ENCODE measurements around the gene DCAF8.
"Not testable (repeated sequence)": the region's sequence is repeated elsewhere in the genome, so short reads cannot be mapped to it uniquely, and the experiment has no call there.

DCAF8 gene

DNA sequence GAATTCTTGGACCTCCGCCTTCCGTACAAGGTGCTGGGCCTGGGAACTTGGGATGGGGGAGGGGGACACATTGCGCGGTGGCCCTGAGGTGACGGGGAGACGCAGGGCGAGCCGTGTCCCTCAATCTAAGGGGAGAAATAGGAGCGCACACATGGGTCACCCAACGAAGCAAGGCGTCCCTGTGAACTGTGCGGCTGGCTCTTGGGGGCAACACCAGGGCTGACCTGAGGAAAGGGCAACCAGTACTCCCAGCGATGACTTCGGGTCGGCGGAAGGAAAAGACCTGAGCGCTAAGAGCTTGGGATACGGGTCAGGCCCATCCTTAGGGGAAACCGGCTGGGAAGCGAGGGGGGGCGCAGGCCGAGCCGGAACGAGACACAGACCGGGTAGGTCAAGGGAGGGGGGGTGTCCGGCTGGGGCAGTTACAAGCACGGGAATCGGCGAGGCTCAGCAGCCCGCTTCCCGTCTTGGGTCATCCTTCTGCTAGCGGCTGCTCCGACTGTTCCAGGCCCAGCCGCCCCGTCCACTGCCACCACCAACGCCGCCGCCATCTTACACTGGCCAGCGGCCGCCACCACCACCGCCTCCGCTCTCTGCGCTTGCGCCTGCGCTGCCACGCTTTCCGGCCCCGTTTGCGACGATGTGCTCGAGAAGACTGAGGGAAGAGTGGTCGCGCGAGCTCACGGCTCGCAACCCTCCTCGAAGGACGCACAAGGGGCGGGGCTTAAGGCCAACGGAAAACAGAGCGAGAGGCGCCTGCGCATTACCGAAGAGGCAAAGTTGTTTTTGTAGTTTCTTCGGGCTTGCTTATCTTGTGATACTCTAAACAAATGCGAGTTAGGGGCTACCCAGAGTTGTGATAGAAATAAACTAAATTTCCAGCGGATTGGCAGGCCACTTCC, at the start of gene DCAF8:
TSS of gene DCAF8 (minus strand) at position 657 of the 902 bp plus-strand sequence. CDS start 18,541 bp downstream, outside the sequence.
- DNase-seq: peak; percentile 99

DNA sequence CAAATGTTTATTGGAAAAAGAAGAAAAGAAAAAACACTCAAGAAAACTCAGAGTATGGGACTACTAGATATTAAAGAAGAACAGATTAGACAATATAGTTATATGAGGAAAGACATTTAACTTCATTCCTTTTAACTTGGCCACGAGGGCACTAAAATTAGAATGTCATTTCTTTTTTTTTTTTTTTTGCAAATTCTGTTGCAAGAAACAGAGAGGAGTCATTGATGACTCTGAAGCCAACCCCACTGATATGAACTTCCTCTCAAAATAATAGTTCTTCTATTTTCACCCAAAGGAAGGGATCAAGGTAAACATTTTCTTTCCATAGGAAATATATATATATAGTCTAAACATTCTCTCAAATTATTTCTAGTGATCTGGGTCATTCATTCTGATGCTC, 47.2 kb upstream of the DCAF8 start:
- DNase-seq: no peak

DNA sequence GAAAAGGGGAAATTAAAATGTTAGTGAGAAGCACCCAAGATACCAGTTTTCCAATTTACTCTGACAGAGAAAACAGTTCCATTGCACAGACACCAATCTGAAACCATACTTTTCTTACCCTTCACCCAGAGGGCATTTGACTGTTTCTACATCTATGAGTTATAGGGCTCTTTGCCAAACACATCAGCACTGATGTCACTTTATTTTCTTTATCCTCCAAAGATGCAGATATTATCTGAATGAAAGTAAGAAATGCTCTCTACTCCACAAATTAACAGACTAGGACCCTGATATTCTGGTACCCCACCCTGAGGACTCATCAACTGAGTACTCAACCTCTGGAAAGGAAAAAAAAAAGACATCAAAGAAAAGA, 46.8 kb upstream of the DCAF8 start:
- no peak for DNase-seq

DNA sequence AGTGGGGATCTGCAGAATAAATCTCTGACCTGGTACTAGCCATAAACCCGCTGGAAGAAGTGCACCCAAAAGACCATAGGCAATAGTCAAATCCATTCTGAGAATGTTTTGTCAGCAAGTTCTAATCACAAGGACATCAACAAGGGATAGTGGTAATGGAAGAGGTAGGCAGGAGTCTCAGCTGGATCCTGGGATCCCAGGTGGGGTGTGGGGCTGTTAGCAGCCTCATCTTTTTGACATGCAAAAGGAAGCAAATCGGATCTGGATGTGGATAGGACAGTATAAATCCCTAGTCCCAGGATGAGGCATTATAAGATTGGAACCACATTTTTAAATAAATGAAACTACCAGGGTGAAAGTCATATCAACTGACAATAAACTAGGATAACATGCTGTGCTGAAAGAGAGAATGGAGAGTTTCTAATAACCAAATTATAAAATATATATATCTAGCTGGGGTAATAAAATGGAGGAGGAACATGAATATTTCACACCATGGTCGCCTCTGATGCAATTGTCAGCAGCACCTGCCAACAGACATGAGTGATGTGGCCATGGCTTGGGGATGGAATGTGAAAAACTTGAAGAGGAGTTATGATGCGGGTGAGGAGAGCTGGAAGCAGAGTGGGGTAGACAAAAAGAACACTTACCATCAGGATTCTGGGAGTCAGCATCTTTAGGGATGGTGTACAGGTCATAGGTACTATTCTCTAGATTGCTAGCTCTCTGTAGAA, 46.3 kb upstream of the DCAF8 start:
- no peak for DNase-seq

DNA sequence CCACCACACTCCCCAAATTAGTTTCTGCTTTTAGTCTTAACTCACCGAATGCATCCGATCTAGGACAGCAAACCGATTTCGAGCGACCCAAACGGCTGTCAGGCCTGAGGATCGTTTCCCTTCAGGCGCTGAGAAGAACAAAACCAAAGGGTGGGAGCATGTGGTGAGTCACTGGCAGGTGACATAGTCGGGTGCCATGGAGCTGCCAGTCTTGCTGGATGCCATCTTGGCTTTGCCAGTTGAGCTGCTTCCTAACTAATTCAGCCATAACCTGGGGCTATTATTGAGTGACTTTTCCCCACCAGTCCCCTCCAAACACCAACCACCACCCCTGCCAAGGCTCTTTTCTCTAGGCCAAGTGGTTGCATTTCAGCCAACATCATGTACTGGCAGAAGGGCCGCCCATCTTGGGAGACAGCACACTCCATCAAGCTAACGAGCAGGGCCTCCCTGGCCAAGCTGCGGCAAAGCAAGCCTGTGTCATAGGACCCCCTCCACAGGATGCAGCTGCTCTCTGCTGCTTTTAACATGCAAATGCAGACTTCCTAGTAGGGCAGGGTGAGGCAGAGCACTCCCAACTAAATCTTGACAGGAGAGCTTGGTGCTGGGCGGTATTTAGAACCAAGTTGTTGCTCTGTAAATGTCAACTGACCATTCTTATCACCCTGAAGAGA, 44.9 kb upstream of the DCAF8 start:
- DNase-seq: no peak

DNA sequence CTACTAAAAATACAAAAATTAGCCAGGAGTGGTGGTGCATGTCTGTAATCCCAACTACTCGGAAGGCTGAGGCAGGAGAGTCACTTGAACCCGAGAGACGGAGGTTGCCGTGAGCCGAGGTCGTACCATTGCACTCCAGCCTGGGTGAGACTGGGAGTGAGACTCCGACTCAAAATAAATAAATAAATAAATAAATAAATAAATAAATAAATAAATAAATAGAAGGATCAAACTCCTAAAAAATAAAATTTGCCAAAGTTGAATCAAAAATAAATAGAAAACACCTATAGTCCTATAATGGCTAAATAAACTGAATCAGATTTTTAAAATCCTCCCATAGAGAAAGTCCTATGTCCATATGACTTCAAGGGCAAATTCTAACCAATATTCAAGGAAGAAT, 37.8 kb upstream of the DCAF8 start:
- no peak for DNase-seq

DNA sequence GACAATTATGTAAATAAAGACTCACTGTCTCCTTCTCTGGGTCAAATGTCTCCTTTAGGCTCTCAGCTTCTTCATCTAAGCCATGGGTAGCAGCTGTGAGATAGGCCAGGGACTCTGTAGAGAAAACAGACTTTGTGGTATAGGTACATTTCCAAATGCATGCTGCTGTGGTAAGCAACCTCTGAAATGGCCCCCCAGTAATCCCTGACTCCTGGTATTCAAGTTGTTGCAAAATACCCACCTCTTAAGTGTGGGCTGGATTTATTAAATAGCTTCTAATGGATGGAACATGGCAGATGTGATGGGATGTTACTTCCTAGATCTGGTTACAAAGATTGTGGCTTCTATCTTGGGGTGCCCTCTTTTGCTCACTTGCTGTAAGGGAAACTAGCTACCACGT, 33.7 kb upstream of the DCAF8 start:
- no peak for DNase-seq

DNA sequence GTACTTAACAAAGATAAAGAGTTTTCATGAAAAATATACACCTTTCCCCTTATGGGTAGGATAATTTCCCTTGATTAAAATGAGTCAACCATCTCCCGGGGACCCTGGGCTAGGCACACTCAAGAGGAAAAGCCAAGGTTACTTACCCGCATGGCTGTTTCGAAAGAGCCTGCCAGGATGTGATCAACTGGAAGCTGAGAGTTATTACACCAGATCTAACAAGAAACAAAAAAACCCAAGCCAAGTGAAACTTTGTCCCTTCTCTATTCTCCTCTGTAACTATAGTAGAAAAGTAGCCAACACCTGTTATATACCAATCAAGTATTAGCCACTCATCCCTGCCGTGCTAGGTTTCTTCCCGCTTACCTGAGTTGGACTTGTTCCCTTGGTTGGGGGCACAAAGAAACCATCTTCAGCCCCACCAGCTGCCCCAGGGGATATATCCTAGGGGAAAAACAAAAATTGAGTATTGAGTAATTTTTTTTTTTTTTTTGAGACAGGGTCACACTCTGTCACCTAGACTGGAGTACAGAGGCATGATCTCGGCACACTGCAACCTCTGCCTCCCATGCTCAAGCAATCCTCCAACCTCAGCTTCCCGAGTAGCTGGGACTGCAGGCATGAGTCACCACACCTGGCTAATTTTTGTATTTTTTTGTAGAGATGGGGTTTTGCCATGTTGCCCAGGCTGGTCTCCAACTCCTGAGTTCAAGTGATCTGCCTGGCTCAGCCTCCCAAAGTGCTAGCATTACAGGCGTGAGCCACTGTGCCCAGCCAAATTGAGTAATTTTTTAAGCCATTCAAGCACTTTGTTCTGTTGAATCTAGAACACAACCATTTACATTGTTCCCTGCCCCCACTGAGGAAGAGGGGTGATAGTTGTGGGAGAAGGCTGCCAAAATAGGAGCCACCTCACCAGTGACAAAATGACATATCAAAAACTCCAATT, 30.9 kb upstream of the DCAF8 start:
- no peak for DNase-seq

DNA sequence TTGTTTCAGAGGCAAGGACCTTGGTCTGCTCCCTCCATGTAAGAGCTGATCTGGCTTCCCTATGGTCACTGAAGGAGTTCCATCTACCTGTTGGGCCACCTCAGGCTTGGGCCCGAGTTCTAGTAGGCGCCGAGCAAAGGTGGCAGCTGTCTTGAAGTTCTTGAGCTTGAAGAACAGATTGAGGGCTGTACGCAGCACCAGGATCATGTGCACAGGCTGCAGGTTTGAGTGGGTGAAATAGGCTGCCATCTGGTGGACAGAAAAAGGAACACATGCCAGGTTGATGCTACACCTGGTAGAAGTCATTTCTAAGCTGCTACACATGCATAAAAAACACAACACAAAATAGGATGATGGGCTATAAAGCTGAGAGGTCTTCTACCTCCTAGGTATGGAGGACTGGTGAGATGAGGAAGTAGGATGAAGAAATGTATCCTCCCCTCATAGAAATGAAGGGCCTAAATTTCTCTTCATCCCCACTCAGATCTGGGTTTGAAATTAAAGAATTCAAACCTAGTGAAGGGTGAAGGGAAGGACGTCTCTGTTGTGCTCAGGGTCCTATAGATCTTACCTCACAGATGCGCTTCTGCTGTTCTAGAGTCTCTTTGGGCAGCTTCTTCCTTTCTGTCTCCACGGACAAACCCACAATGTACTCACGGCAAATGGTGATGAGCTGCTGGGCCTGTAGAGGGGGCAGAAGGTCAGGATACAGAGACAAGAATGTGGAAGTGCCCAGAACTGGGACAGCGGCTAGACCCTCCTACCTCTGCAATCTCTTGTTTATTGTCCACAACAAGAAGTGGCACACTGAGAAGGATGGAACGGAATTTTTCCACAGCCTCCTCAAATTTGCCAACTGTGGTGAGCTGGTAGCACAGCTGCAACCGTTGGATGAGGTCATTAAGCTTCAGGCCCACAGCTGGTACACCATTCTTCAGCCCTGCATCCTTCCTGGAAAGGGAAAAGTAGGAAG, 29.2 kb upstream of the DCAF8 start:
- DNase-seq: peak; percentile 72

DNA sequence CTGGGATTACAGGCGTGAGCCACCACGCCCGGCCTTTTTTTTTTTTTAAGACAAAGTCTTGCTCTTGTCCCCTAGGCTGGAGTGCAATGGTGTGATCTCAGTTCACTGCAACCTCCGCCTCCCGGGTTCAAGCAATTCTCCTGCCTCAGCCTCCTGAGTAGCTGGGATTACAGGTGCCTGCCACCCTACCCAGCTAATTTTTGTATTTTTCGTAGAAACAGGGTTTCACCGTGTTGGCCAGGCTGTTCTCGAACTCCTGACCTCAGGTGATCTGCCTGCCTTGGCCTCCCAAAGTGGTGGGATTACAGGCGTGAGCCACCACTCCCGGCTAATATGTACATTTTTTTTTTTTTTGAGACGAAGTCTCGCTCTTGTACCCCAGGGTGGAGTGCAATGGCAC, 25.4 kb upstream of the DCAF8 start:
- DNase-seq: not testable (repeated sequence)

DNA sequence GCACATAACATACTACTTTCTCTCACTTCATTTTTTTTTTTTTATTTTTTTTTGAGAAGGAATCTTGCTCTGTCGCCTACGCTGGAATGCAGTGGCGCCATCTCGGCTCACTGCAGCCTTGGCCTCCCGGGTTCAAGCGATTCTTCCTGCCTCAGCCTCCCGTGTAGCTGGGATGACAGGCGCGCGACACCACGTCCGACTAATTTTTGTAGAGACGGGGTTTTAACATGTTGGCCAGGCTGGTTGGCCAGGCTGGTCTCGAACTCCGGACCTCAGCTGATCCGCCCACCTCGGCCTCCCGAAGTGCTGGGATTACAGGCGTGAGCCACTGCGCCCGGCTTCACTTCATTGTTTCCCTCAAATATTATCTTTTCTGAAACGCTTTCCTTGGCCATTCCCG, 23.2 kb upstream of the DCAF8 start:
- no peak for DNase-seq

DNA sequence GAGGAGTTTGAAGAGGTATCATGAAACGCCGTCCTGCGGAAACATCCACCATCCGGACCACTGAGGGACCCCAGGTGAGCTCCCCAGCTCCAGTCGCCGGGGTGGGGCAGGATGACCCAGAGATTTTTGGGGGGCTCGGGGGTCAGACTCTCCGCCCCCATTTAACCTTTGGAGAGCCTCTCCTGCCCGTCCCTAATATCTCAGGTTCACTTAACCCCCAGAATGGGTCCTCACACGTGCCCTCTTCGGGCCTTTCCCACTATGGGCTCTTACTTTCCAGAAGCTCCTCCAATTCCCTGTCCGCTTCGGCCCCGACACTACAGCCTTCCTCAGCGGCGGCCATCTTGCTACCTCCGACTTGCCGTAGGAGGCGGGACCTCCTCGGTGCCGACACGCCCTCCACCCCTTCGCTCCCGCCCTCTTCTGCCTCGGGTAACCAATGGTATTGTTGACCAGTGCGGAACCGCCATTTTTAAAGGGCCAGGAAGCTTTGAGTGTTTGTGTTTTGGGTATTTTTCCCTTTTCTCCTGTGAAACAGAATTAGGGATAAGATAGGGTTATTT, 22.5 kb upstream of the DCAF8 start, which contains the start of gene PEX19:
TSS of gene PEX19 (minus strand) at position 352 of the 563 bp plus-strand sequence. CDS start at position 343, 9 bp downstream.
- DNase-seq: peak; percentile 96

DNA sequence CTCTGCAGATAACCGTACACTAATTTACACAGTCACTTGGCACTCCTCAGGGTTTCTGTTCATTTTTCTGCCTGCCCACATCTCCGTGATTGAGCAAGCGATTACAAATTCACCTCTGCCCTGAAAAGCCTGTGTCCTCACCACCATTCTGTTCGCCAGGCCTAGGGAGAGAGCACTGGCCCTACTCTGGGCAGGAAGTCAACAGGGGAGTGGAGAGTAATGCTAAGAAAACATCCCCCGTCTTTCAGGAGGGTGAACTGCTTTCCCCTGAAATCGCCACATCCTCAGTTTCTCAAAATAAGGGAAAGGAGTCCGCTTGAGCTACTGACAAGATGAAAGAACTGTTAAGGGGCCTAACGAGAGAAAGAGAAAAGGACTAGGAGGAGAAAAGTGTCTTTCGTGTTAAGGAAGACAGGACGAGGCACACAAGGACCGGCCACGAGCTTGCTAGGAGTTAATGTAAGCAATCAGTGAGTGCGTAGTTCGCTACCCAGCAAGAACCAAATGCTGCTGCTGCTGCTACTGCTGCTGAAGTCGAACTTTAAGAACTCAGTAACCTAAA, 22.0 kb upstream of the DCAF8 start:
- DNase-seq: peak; percentile 18

DNA sequence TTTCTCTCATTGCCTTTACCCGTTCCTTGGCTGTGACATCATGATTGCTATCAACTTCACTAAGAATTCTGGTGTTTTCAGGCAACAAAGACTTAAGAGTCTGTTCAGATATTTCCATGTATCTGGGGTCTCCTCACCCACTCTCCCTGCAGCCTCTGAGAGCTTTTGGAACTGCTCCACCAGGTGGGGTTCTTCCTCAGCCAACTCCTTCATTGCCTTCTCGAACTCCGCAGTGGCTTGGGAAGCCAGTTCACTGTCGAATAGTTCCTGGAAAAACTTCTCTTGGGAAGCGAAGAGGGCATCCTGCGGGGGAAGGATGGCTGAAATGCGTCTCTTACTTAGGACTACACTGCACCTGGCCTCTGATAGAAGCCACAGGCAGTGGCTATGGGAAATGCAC, 20.5 kb upstream of the DCAF8 start:
- no peak for DNase-seq

DNA sequence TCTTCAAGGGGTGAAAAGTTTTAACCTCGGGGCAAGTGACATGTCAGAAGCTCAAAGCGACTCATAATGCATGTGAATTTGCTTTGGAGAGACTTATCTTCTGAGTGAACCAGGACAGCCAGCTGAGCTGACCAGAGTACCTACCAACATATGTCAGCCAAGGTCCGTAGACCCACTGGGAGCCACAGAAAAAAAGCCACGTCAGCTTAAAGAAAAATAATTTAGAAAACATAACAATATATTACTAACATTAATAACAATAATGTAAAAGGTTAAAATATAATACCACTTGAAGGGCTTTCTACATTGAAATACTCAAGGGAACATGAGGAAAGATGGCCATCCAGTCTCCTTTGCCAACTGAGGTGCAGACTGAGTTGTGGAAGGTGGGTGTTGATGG, 15.6 kb upstream of the DCAF8 start:
- DNase-seq: no peak

DNA sequence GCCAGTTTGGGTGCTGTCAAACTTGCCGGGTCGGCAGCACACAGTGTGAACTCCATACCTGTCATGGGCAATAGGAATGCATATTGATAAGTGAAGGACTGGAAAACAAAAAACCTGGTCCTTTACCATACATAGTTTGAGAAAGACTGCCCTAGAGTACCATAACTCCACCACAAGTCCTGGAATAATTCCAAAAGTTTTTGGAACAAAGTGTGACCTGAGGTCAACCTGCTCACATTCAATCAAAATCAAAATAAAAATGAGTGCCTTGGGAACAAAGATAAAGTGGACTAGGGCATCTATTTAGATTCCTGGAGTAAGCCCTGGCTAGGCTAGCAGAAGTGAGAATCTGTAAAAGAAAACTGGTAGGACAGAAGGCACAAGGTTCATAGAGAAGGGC, 15.0 kb upstream of the DCAF8 start:
- DNase-seq: no peak

DNA sequence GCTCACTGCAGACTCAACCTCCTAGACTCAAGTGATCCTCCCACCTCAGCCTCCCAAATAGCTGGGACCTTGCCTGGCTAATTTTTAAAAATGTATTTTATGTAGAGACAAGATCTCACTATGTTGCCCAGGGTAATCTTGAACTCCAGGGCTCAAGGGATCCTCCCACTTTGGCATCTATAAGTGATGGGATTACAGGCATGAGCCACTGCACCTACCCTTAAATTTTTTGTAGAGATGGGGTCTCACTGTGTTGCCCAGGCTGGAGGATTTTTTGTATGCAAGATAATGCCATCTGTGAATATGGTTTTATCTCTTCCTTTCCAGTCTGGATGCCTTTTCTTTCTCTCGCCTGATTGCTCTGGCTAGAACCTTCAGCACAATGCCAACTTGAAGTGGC, 8.7 kb upstream of the DCAF8 start:
- no peak for DNase-seq

DNA sequence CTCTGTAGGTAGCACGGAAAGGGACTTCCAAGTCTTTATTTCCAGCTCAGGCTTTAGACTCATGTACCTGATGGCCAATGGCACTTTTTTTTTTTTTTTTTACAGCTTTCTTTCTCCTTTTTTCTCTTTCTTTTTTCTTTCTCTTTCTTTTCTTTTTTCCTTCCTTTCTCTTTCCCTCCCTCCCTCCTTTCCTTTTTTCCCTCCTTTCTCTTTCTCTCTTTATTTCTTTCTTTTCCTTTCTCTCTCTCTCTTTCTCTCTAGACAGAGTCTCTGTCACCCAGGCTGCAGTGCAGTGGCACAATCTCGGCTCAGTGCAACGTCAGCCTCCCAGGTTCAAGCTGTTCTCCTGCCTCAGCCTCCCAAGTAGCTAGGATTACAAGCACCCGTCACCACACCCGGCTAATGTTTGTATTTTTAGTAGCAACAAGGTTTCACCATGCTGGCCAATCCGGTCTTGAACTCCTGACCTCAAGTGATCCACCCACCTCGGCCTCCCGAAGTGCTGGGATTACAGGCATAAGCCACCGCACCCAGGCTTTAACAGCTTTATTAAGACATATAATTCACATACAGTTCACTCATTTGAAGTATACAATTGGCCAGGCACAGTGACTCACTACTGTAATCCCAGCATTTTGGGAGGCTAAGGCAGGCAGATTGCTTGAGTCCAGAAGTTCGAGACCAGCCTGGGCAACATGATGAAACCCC, 5.1 kb upstream of the DCAF8 start:
- no peak for DNase-seq

DNA sequence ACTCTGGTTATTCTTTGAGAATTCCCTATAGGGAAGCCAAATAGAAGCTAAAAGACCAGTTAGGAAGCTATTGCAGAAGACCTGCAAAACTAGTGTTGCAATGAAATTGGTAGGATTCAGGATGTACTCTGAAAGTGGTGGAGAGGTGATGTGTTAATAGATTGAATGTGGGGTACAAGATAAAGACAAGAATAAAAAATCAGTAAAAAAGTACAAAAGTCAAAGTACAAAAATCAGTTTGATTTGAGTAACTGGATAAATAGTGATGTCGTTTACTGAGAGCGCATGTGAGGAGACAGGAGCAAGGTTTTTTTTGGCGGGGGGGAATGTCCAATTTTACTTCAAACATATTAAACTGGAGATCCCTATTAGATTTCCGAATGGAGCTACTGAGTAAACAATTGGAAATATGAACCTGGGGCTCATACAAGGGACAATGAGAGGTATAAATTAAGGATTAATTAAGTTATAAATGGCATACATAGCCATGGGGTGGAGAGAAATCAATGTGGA, 2.5 kb upstream of the DCAF8 start:
- DNase-seq: no peak

DNA sequence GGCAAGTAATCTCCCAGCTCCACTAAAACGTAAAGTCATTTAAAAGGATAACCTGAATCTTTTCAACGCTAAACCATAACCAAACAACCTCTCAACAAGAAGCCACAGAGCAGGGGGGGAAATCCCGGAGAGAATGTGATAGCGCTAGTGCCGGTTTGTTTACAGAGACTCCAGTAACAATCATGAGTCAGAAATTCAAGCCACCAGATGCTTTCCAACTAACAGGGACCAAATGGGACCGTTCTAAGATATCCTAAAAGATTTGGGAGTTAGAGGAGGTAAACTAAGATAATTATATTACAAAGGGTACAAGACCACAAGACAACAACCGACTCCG, 825 bp downstream of the DCAF8 start:
- DNase-seq: peak; percentile 77

All from stimulated activated CD4-positive, alpha-beta T cell treated with anti-CD3 and anti-CD28 coated beads, Interleukin-15, amount 100 ng/mL, for 24 hours (primary cell).